ENCODE measurements around the gene CRACR2B. TPM values are rescaled to one million over a fixed set of nuclear protein-coding genes. Genes with fewer than 3 reads are reported as not detected.

CRACR2B gene
- total RNA-seq, 2 experiments from 2014 or later, result 1.8 to 2.3 TPM

DNA sequence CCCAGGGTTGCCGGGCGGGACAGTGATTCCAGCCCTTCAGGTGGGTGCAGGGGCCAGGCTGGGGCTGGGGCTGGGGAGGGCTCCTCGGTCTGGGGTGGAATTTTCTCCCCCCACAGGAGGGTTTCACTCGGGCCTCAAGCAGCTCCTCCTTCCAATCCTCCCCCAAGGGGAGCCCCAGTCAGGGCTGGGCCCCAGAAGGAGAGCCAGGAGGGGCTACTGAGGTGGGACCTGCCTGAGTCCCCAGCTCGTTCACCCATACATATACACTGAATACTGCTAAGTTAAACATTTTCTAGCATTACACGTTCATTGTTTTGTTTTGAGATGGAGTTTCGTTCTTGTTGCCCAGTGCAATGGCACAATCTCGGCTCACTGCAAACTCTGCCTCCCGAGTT lies 1.5 kb upstream of the CRACR2B start:
- intact Hi-C loops (cut with micrococcal nuclease), result no loop called here
- no peak for DNase-seq
- CTCF ChIA-PET, result no interaction called here
- Mint-ChIP-seq H3K27me3 (peaks cover 26% of the 10 kb centered on the region), H3K4me3 (peak overlapping the region; percentile 57), H3K4me1 (ENCODE audit: low read depth) (peaks cover 19% of the 10 kb centered on the region), H3K27ac (no peak overlapping the region), H3K36me3 (peaks cover 15% of the 10 kb centered on the region), H3K9me3 (no peaks in the 10 kb centered on the region)
- POLR2A ChIA-PET, result interaction anchor here (1.9 kb wide), 1 partner anchor 10 kb away, joined by 4 read pairs; no protein-coding TSS in a partner anchor

DNA sequence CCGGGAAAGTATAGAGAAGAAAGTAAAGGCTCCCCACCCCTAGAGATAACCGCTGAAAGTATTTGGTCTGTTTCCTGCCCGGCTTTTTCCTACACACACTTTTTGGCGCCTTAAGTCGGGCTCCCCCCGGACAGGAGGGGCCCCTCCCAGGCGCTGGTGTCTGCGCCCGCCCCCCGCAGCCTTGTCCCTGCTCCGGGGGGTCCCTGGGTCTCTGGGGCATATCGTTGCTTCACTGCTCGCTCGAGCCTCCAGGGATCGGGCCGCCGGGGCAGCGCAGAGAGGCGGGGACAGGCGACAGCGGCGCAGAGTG lies 928 bp upstream of the CRACR2B start:
- peaks cover 25% of the 10 kb centered on the region for H3K4me1 Mint-ChIP-seq (ENCODE audit: low read depth)
- ChIA-PET CTCF (no interaction called here), POLR2A (interaction anchor here (1.9 kb wide), 1 partner anchor 10 kb away, joined by 4 read pairs; no protein-coding TSS in a partner anchor)
- H3K9me3 Mint-ChIP-seq, result no peaks in the 10 kb centered on the region
- peaks cover 31% of the 10 kb centered on the region for H3K27me3 Mint-ChIP-seq
- peak overlapping the region; percentile 57 for H3K4me3 Mint-ChIP-seq
- no peak for DNase-seq
- peaks cover 15% of the 10 kb centered on the region for H3K36me3 Mint-ChIP-seq
- H3K27ac Mint-ChIP-seq, result no peak overlapping the region
- intact Hi-C loops (cut with micrococcal nuclease), result no loop called here

DNA sequence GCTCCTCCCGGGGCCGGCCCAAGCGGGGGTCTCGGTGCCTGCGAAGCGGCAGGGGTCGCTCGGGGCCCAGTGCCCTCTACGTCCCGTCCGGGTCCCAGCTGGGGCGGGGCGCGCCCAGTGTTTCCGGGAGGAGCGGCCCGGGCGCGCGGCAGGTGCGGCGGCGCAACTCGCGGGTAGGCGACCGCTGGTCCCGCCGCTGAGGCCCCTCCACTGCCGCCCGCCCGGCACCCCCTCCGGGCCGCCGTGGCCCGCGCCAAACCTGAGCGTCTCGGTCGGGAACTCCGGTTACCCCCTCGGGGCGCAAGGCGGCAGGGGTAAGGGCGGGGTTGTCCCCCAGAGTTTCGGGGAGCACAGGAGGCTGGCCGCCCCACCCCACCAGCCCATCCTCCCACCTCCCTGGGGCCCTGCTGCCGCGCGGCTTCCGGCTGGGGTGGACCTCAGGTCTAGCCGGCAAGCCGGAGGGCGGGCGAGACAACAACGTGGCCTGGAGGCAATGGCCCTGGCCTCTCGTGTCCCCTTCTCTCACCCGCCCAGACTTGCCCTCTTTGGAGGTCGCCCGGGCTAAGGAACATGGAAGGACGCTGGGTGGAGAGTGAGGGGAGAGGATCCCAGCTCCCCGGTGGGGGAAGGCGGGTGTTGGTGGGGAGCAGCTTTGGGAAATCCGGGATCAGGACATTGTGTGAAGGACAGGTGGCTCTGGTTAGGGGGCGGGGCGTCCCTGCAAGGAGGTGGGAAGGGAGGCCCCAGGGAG lies 398 bp upstream of the CRACR2B start:
- POLR2A ChIA-PET, result interaction anchor here (1.9 kb wide), 1 partner anchor 9 kb away, joined by 4 read pairs; no protein-coding TSS in a partner anchor
- H3K27ac Mint-ChIP-seq, result no peak overlapping the region
- peaks cover 15% of the 10 kb centered on the region for H3K36me3 Mint-ChIP-seq

DNA sequence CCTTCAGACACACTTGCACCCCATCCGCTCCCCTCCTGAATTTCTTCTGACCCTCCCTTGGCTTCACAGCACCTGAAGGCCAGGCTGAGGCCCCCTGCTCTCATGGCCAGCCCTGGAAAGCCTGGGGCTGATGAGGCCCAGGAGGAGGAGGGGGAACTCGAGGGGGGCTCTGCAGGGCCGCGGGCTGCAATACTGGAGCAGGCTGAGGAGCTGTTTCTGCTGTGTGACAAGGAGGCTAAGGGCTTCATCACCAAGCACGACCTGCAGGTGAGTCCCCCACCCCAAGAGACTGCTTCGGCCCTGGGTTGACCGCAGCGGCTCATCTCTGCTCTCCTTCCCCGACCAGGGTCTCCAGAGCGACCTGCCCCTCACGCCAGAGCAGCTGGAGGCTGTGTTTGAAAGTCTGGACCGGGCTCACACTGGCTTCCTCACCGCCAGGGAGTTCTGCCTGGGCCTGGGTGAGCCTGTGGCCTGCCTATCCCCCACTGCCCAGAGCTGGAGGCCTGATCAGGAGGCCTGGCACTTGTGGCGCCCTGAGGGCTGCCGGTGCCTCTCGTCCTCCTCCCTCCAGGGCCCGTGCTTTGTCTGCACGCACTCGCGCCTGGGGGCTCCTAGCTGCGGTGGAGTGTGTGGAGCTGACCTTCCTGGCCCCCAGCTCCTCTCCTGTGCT lies 922 bp downstream of the CRACR2B start:
- POLR2A ChIA-PET, result interaction anchor here (1.3 kb wide), 1 partner anchor 12 kb away, joined by 5 read pairs; no protein-coding TSS in a partner anchor
- H3K27me3 Mint-ChIP-seq, result peaks cover 35% of the 10 kb centered on the region

More for the DNA sequence above, 398 bp upstream of the CRACR2B start:
- no peak for DNase-seq
- Mint-ChIP-seq H3K4me1 (ENCODE audit: low read depth) (peaks cover 26% of the 10 kb centered on the region), H3K4me3 (peak overlapping the region; percentile 52), H3K27me3 (peaks cover 35% of the 10 kb centered on the region), H3K9me3 (no peaks in the 10 kb centered on the region)
- intact Hi-C loops (cut with micrococcal nuclease), result no loop called here
- CTCF ChIA-PET, result no interaction called here

DNA sequence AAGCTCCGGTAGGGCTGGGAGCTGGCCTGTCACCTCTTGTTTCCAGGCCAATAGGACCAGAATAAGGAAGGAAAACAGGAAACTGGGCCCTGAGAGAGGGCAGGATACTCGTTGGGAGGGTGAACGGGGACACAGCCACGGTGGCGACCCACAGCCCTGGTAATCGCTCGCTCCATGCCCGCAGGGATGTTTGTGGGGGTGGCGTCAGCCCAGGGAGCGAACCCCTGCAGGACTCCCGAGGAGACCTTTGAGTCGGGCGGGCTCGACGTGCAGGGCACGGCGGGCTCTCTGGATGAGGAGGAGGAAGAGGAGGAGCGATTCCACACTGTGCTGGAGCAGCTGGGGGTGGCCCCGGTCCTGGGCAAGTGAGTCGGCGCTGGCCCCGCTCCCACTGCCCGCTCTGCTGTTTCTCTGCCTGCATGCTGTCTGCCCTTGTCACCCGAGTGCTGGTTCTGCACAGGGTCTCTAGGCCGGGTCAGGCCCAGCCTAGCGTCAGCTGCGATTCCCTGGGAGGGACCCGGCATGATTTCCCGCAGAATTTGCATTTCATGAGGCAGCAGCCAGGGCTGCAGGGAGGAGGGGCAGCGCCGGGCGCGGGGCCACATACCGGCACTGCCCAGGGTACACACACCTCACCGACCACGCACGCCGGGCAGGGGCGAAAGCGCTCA lies 1.6 kb downstream of the CRACR2B start:
- intact Hi-C loops (cut with micrococcal nuclease), result no loop called here
- CTCF ChIA-PET, result interaction anchor here (1.7 kb wide), 1 partner anchor 19 kb away, joined by 6 read pairs; no protein-coding TSS in a partner anchor
- Mint-ChIP-seq H3K4me1 (ENCODE audit: low read depth) (peaks cover 31% of the 10 kb centered on the region), H3K4me3 (no peak overlapping the region), H3K27ac (no peak overlapping the region), H3K9me3 (no peaks in the 10 kb centered on the region), H3K27me3 (peaks cover 35% of the 10 kb centered on the region), H3K36me3 (peaks cover 9% of the 10 kb centered on the region)
- DNase-seq, result no peak
- POLR2A ChIA-PET, result interaction anchor here (1.3 kb wide), 1 partner anchor 11 kb away, joined by 5 read pairs; no protein-coding TSS in a partner anchor

More for the DNA sequence above, 922 bp downstream of the CRACR2B start:
- no peaks in the 10 kb centered on the region for H3K9me3 Mint-ChIP-seq
- peaks cover 26% of the 10 kb centered on the region for H3K4me1 Mint-ChIP-seq (ENCODE audit: low read depth)
- H3K36me3 Mint-ChIP-seq, result peaks cover 12% of the 10 kb centered on the region
- intact Hi-C loops (cut with micrococcal nuclease), result no loop called here
- peak overlapping the region; percentile 52 for H3K4me3 Mint-ChIP-seq
- H3K27ac Mint-ChIP-seq, result no peak overlapping the region
- no peak for DNase-seq
- CTCF ChIA-PET, result interaction anchor here (1.7 kb wide), 1 partner anchor 20 kb away, joined by 6 read pairs; no protein-coding TSS in a partner anchor

DNA sequence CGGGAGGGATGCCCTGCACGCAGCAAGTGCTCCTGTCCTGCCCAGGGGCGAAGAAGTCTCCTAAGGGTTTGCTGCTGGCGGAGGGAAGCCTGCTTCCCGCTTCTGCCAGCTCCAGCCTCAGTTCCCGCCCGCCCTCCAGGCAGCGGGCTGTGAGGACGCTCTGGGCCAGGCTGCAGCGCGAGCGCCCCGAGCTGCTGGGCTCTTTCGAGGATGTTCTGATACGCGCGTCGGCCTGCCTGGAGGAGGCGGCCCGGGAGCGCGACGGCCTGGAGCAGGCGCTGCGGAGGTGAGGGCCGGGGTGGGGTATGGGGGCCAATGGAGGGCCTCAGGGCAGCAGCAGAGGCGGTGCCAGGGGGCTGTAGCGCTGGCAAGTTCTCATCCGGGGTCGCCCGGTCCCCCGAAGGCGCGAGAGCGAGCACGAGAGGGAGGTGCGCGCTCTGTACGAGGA lies 2.2 kb downstream of the CRACR2B start:
- Mint-ChIP-seq H3K27me3 (peaks cover 35% of the 10 kb centered on the region), H3K36me3 (peaks cover 6% of the 10 kb centered on the region), H3K27ac (no peak overlapping the region), H3K9me3 (no peaks in the 10 kb centered on the region), H3K4me1 (ENCODE audit: low read depth) (peaks cover 33% of the 10 kb centered on the region), H3K4me3 (no peak overlapping the region)
- intact Hi-C loops (cut with micrococcal nuclease), result loop anchor here (1.0 kb wide), 1 partner anchor 10 kb away; no protein-coding TSS in a partner anchor
- ChIA-PET POLR2A (no interaction called here), CTCF (interaction anchor here (1.7 kb wide), 1 partner anchor 19 kb away, joined by 6 read pairs; no protein-coding TSS in a partner anchor)
- DNase-seq, result no peak

DNA sequence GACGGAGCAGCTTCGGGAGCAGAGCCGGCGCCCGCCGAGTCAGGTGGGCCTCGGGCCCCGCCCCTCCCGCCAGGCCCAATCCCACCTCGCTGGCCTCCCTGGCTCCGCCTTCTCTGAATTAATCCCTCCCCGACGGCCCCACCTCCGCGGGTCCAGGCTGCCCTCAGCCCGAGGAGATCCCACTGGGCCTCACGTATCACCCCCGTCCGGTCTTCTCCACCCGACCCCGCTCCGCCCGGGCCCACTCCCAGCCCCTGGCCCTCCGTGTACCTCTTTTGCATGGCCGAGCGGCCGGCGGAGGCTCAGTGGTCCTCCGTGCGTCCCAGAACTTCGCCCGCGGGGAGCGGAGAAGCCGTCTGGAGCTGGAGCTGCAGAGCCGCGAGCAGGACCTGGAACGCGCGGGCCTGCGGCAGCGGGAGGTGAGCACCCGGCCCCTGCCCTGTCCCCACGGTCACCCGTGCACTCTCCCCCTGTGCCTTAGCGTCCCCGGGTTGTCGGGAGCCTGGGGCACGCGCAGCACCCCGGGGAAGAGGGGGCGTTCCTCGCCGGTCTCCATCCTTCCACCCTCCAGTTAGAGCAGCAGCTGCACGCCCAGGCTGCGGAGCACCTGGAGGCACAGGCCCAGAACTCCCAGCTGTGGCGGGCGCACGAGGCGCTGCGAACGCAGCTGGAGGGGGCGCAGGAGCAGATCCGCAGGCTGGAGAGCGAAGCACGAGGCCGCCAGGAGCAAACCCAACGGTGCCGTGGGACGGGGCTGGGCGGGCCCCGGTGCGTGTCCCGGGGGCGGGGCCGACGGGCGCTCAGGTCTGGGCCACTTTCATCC lies 2.8 kb downstream of the CRACR2B start:
- DNase-seq, result peak; percentile 70
- Mint-ChIP-seq H3K4me1 (ENCODE audit: low read depth) (peaks cover 33% of the 10 kb centered on the region), H3K9me3 (no peaks in the 10 kb centered on the region), H3K27ac (no peak overlapping the region), H3K27me3 (peaks cover 35% of the 10 kb centered on the region), H3K36me3 (no peaks in the 10 kb centered on the region), H3K4me3 (peak overlapping the region; percentile 16)
- ChIA-PET POLR2A (interaction anchor here (0.7 to 0.9 kb wide), 2 partner anchors 7 to 11 kb away, joined by 3 read pairs; partner anchors contain the start of gene PNPLA2), CTCF (no interaction called here)
- intact Hi-C loops (cut with micrococcal nuclease), result loop anchor here (1.0 kb wide), 1 partner anchor 10 kb away; no protein-coding TSS in a partner anchor

DNA sequence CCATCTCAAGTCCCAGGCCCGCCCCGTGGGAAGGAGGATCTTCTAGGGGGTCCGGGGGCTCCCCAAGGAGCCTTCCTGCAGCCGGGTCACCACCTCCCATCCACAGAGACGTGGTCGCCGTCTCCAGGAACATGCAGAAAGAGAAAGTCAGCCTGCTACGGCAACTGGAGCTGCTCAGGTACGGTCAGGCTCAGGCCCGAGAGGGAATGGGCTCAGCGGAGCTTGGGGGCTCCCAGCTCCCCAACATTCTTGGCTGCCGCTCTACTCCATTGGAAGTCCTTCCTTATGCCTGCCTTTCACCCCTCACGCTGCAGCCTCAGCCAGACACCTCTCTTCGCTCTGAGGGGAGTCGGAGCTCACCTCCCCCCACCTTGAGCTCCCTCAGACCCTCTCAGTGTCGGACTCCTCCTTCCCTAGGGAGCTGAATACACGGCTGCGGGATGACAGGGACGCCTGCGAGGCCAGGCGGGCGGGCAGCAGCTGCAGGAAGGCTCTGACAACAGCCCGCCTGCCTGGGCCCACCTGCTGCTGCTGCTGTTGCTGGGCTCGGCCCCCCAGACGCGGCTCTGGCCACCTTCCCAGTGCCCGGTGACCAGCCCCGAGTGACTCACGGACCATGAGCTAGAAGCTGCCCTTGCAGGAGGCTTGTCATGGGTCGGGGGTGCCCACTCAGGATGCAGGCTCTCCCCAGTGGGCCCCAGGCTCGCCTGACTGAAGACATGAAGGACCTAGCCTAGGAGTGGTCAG lies 3.6 kb downstream of the CRACR2B start:
- H3K4me1 Mint-ChIP-seq (ENCODE audit: low read depth), result peaks cover 33% of the 10 kb centered on the region
- no peak overlapping the region for H3K27ac Mint-ChIP-seq

DNA sequence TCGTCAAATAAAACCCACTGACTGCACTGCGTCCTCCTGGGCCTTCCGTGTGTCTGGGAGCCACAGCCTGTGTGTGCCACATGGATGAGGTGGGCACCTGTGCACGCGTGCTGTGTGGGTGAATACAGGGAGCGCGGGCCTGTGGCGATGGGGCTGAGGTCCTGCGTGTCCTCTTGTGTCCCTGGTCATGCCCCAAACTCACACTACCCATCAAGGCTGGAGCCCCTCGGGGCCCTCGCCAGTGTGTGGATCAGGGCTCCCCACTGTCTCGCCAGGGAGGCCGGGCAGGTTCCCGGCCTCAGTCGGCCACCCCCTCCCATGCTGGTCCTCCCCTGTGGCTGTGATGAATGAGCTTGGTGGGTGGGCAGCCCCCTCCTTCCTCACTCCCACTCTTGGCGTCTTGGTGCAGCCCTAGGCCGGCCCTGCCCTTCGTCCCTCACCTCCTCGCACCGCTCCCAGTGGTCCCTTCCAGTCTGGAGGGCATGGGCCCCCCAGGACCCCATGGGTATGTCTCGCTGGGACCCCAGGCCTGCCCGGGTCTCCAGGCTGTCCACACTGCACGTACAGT lies 4.3 kb downstream of the CRACR2B start:
- H3K27ac Mint-ChIP-seq, result no peak overlapping the region
- no peaks in the 10 kb centered on the region for H3K36me3 Mint-ChIP-seq
- H3K4me1 Mint-ChIP-seq (ENCODE audit: low read depth), result peaks cover 30% of the 10 kb centered on the region
- CTCF ChIA-PET, result interaction anchor here (1.2 kb wide), 2 partner anchors 11 to 16 kb away, joined by 3 to 5 read pairs; partner anchors contain the start of genes POLR2L and TSPAN4
- H3K27me3 Mint-ChIP-seq, result peaks cover 35% of the 10 kb centered on the region
- DNase-seq, result no peak
- intact Hi-C loops (cut with micrococcal nuclease), result loop anchor here (1.0 kb wide), 1 partner anchor 10 kb away; the partner anchor contains the start of genes POLR2L and TSPAN4
- POLR2A ChIA-PET, result interaction anchor here (1.7 kb wide), 1 partner anchor 13 kb away, joined by 7 read pairs; the partner anchor contains the start of gene PNPLA2
- H3K9me3 Mint-ChIP-seq, result no peaks in the 10 kb centered on the region
- H3K4me3 Mint-ChIP-seq, result no peak overlapping the region

More for the DNA sequence above, 3.6 kb downstream of the CRACR2B start:
- H3K27me3 Mint-ChIP-seq, result peaks cover 35% of the 10 kb centered on the region
- H3K36me3 Mint-ChIP-seq, result no peaks in the 10 kb centered on the region
- no peaks in the 10 kb centered on the region for H3K9me3 Mint-ChIP-seq
- intact Hi-C loops (cut with micrococcal nuclease), result no loop called here
- POLR2A ChIA-PET, result interaction anchor here (0.7 to 0.9 kb wide), 2 partner anchors 8 to 12 kb away, joined by 3 read pairs; partner anchors contain the start of gene PNPLA2
- no peak for DNase-seq
- no peak overlapping the region for H3K4me3 Mint-ChIP-seq
- CTCF ChIA-PET, result no interaction called here

DNA sequence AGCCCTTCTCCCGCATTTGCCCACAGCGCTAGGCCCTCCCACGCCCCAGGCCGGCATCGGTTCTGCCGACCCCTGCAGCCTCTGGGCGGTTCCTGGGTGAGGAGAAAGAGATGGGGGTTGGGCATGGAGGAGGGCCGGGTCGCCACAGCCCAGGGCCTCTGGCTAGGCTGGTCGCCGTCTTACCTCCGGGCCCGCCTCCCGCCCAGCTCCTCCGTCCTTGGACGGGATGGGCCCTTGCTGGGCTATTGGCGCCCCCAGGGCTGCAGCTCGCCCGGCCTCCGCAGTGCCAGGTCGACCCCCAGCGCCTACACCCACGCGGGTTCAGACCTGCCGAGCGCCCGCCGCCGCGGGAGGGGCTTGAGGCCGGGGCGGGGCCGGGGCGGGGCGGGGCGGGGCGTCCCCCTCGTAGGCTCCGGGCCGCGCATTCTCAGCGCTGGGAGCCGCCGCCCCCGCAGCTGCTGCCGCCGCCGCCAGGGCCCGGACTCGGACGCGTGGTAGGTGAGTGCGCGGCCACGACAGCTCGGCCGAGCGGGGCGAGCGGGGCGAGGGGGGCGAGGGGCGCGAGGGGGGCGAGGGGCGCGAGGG lies 4.9 kb downstream of the CRACR2B start, which contains the start of gene CD151:
Gene CD151, plus strand, starts transcription at position 424 of the 585 bp plus-strand sequence. CDS start 3,118 bp downstream, outside the sequence.
- ChIA-PET POLR2A (interaction anchor here (1.7 to 2.2 kb wide), 2 partner anchors 10 to 13 kb away, joined by 7 to 12 read pairs; partner anchors contain the start of genes PNPLA2, POLR2L and TSPAN4), CTCF (interaction anchor here (1.2 kb wide), 2 partner anchors 10 to 15 kb away, joined by 3 to 5 read pairs; partner anchors contain the start of genes POLR2L and TSPAN4)
- no peaks in the 10 kb centered on the region for H3K36me3 Mint-ChIP-seq
- no peaks in the 10 kb centered on the region for H3K9me3 Mint-ChIP-seq
- DNase-seq, result peak; percentile 67
- no peak within 1 kb of the TSS for H3K27ac Mint-ChIP-seq
- peaks cover 33% of the 10 kb centered on the region for H3K27me3 Mint-ChIP-seq
- intact Hi-C loops (cut with micrococcal nuclease), result loop anchor here (1.0 kb wide), 1 partner anchor 10 kb away; the partner anchor contains the start of genes POLR2L and TSPAN4
- peaks cover 27% of the 10 kb centered on the region for H3K4me1 Mint-ChIP-seq (ENCODE audit: low read depth)
- peak within 1 kb of the TSS; percentile 65 for H3K4me3 Mint-ChIP-seq
